GM12878 (cell line): Measurements from ENCODE around the gene MITF. TPM values are rescaled to one million over a fixed set of nuclear protein-coding genes. Genes with fewer than 3 reads are reported as not detected.

ENCODE experiments used
- ATAC-seq: fragments of 200-7000 bp; cut with Tn5 transposase; 3 replicates; pipeline ENCODE4 v1.9.1; 2020; ENCODE audit warnings: mild to moderate bottlenecking, moderate library complexity
- BruUV-seq: library from RNA; stranded (reverse); fragments of 400-500 nt; replicated peaks from 2 replicates; lab custom pipeline; 2021; lab: Mats Ljungman, UMichigan
- CTCF ChIA-PET: fragments of 300-600 bp; sonication (Branson Sonifier 250); formaldehyde crosslinking; extraction: SDS; loops from one replicate; lab custom pipeline; 2021; ENCODE audit warnings: inconsistent platforms; lab: Yijun Ruan, JAX
- POLR2A ChIA-PET: fragments of 350-600 bp; formaldehyde crosslinking; extraction: SDS; loops from one replicate; lab custom pipeline; 2021; ENCODE audit warnings: inconsistent platforms; lab: Charles Lee
- RAD21 ChIA-PET: fragments of 300-600 bp; sonication (Branson Sonifier 250); formaldehyde crosslinking; loops from one replicate; lab custom pipeline; 2023; ENCODE audit warnings: antibody characterized with exemption; ENCODE audit not compliant: unreplicated experiment; lab: Charles Lee
- SMC1A ChIA-PET: fragments of 300-600 bp; sonication (Branson Sonifier 250); formaldehyde crosslinking; loops from one replicate; lab custom pipeline; 2023; ENCODE audit not compliant: unreplicated experiment, uncharacterized antibody; lab: Charles Lee
- DNase-seq: peaks from one replicate; pipeline ENCODE4 v3.0.0-alpha.2; 2011; ENCODE audit warnings: low read depth, low spot score
- FAIRE-seq: peaks from 3 replicates; lab custom pipeline; 2011; peaks lifted over from hg19 to GRCh38; lab: Jason Lieb, UNC
- H2AFZ ChIP-seq: 2 replicates; pipeline ENCODE4 v1.6.0; 2011; ENCODE audit warnings: low read depth, low read length, control low read depth; ENCODE audit not compliant: control insufficient read depth
- H3K27ac ChIP-seq: 2 replicates; pipeline ENCODE4 v1.5.1; 2011; ENCODE audit warnings: control low read depth; ENCODE audit not compliant: control insufficient read depth, insufficient read depth
- H3K27me3 ChIP-seq, 2 experiments: replicated peaks in 1 of 2; 2 replicates each; pipeline versions ENCODE4 v1.6.0 to v1.6.1; 2011; ENCODE audit warnings: low read length in 1 of 2; ENCODE audit not compliant: control insufficient read depth in 2 of 2, insufficient read depth in 2 of 2
- H3K36me3 ChIP-seq, 2 experiments: 2 replicates each; pipeline ENCODE4 v1.5.1; 2011; ENCODE audit warnings: low read length in 1 of 2; ENCODE audit not compliant: control insufficient read depth in 2 of 2, insufficient read depth in 2 of 2
- H3K4me1 ChIP-seq: 2 replicates; pipeline ENCODE4 v1.6.1; 2011; ENCODE audit warnings: mild to moderate bottlenecking, low read length, moderate library complexity, mixed read lengths; ENCODE audit not compliant: control insufficient read depth, insufficient read depth
- H3K4me2 ChIP-seq: 2 replicates; pipeline ENCODE4 v1.6.0; 2011; ENCODE audit warnings: control low read depth; ENCODE audit not compliant: control insufficient read depth, insufficient read depth
- H3K4me3 ChIP-seq: fragments of 200-600 bp; sonication (generic); 2 replicates; pipeline ENCODE4 v1.5.1; 2016
- H3K79me2 ChIP-seq: 2 replicates; pipeline ENCODE4 v1.6.0; 2011; ENCODE audit warnings: low read length; ENCODE audit not compliant: control insufficient read depth, insufficient read depth
- H3K9ac ChIP-seq: 2 replicates; pipeline ENCODE4 v1.8.0; 2011; ENCODE audit warnings: low read length, control low read depth, mixed read lengths; ENCODE audit not compliant: control insufficient read depth, insufficient read depth
- H3K9me3 ChIP-seq: replicated peaks from 3 replicates; pipeline ENCODE4 v1.5.1; 2011; ENCODE audit warnings: mild to moderate bottlenecking, low read length; ENCODE audit not compliant: control insufficient read depth, insufficient read depth
- H4K20me1 ChIP-seq: 2 replicates; pipeline ENCODE4 v1.6.0; 2011; ENCODE audit not compliant: control insufficient read depth, insufficient read depth
- ATF7 ChIP-seq: fragments of 450-650 bp; IDR thresholded peaks from 2 replicates; pipeline ENCODE4 v1.6.1; 2016; ENCODE audit warnings: low read depth, mild to moderate bottlenecking
- CEBPB ChIP-seq, 2 experiments: fragments of 150-350 bp in 1 of 2; IDR thresholded peaks; 2 replicates each; pipeline ENCODE4 v1.6.1; 2012 to 2014; ENCODE audit warnings: low read depth in 2 of 2, low read length in 2 of 2, borderline replicate concordance in 1 of 2, inconsistent platforms in 1 of 2
- HDAC6 ChIP-seq: fragments of 200-600 bp; sonication (generic); IDR thresholded peaks from one replicate; pipeline ENCODE4 v1.8.0; 2017; ENCODE audit warnings: antibody characterized with exemption; ENCODE audit not compliant: unreplicated experiment
- KDM1A ChIP-seq: fragments of 200-600 bp; sonication (generic); IDR thresholded peaks from 2 replicates; pipeline ENCODE4 v1.6.1; 2016; ENCODE audit warnings: borderline replicate concordance
- SIN3A ChIP-seq: IDR thresholded peaks from 2 replicates; pipeline ENCODE4 v1.6.1; 2012; ENCODE audit warnings: low read depth, low read length, improper control_type of control experiment
- SMAD5 ChIP-seq: IDR thresholded peaks from 2 replicates; pipeline ENCODE4 v1.6.1; 2016; ENCODE audit warnings: antibody characterized with exemption, low read depth
- SREBF2 ChIP-seq: IDR thresholded peaks from 2 replicates; pipeline ENCODE4 v1.6.1; 2012; ENCODE audit warnings: mild to moderate bottlenecking, low read length
- ZBTB33 ChIP-seq: fragments of 450-650 bp; IDR thresholded peaks from 2 replicates; pipeline ENCODE4 v1.6.1; 2017; ENCODE audit warnings: mild to moderate bottlenecking
- ZNF207 ChIP-seq: fragments of 450-650 bp; IDR thresholded peaks from 2 replicates; pipeline ENCODE4 v1.6.1; 2014; ENCODE audit warnings: antibody characterized with exemption, mild to moderate bottlenecking, borderline replicate concordance
- ZNF24 ChIP-seq: fragments of 450-650 bp; IDR thresholded peaks from 2 replicates; pipeline ENCODE4 v1.6.1; 2017; ENCODE audit warnings: antibody characterized with exemption, mild to moderate bottlenecking
- ZNF274 ChIP-seq: IDR thresholded peaks from one replicate; pipeline ENCODE4 v1.8.0; 2011; ENCODE audit not compliant: insufficient read length, insufficient read depth
- WGBS: methylation state at CpG from one replicate; pipeline ENCODE4 v1.1.6; 2016; ENCODE audit warnings: low lambda C conversion rate; ENCODE audit not compliant: insufficient replicate concordance, insufficient coverage; ENCODE audit errors: missing lambda C conversion rate; 5-methylcytosine and 5-hydroxymethylcytosine counted together
- in situ Hi-C: fragments of 300-500 bp; cut with MboI; formaldehyde crosslinking; loops from 9 replicates; pipeline ENCODE4 v1.14.3; 2018; ENCODE audit warnings: mixed read lengths
- intact Hi-C: fragments of 100-400 bp; cut with micrococcal nuclease; formaldehyde crosslinking; loops from one replicate; pipeline ENCODE4 v1.14.2; 2022; ENCODE audit not compliant: unreplicated experiment
- polyA plus RNA-seq, 11 experiments: library from polyadenylated mRNA; depleted of rRNA in 4 of 11; unstranded in 6 of 11; stranded (reverse) in 5 of 11; fragments of >200 nt; fragmentation: Nextera tagmentation in 4 of 11; fragmentation: Illumina TruSeq in 1 of 11; extraction: Ambion mirVana in 4 of 11; extraction: Trizol in 1 of 11; gene quantifications; 1 replicate in 1 of 11; 2 replicates in 10 of 11; pipeline versions ENCODE4 v1.2.1 to v1.2.3, GENCODE V29; 2011 to 2016; ENCODE audit warnings: inconsistent platforms in 2 of 11, missing spikeins in 2 of 11, low read depth in 1 of 11
- total RNA-seq, 4 experiments: library from RNA; depleted of rRNA in 3 of 4; stranded (reverse); fragments of >200 nt in 3 of 4; fragmentation: Illumina TruSeq in 1 of 4; extraction: Trizol in 1 of 4; gene quantifications; 2 replicates each; pipeline versions ENCODE4 v1.2.1 to v1.2.3, GENCODE V29; 2013 to 2021
- TF ChIP-seq, protein P1 (sequence below): IDR thresholded peaks from 2 replicates; pipeline ENCODE4 v1.6.1; 2011; ENCODE audit warnings: mild to moderate bottlenecking, low read depth, low read length, moderate library complexity; ENCODE audit not compliant: insufficient replicate concordance

The MITF gene
- total and polyA plus RNA-seq, 10 of the 15 experiments (the other 5 are each of a cell fraction or from before 2014, with no cell fraction given), result under 0.01 to 0.90 (median 0.06) TPM; not detected in 3

DNA sequence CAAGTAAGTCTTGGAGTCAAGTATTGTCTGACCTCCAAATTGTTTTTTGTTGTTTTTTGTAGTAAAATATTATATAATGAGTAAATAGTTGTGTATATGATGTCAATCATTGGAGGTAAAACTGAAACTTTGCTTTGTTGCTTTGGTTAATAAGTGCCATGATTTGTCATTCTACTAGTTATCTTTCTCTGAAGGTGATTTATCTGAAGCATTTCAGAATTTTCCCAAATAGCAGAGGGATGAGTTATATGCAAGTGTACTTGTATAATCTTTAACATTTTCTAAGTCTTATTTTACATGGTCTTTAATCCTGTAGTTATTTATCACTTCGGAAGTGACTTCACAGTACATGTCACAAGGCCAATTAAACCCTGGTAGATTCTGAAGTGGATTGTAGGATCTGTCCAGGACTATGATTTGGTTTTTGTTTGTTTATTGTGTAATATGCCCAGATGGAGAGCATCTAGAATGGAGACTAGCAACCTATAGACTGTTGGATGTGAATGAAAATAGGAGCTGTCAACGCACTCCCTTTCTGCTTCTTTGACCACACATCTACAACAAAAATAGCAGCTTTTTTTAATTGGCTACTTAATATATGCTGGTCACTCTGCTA is 167.2 kb downstream of the MITF start:
- CTCF ChIA-PET, result no interaction called here
- RAD21 ChIA-PET, result no interaction called here

DNA sequence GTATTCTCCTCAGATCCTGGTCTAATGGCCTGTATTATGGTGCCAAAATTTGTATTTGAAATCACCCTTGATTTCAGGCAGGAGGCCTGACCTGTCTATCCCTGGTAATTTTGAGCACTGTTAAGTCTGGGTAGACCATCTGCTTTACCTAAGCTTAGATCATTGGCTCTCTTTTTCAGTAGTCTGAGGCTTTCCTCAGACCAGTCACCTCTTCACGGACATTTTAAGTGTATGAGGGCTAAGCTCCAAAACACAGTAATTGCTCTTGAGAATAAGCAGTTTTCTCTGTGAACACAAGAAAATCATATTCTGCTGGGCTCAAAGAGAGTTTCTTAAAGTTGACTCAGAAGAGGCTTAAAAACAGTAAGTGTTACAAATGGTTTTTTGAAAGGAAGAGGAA is 168.3 kb downstream of the MITF start:
- no peaks in the 10 kb centered on the region for H3K27me3 ChIP-seq
- H3K9ac ChIP-seq, result no peak overlapping the region
- SMC1A ChIA-PET, result no interaction called here
- CTCF ChIA-PET, result interaction anchor here (1.2 kb wide), 1 partner anchor 11 kb away, joined by 3 read pairs; no protein-coding TSS in a partner anchor
- H3K27ac ChIP-seq, result no peak overlapping the region
- no peaks in the 10 kb centered on the region for H3K36me3 ChIP-seq
- H3K4me3 ChIP-seq, result no peak overlapping the region
- POLR2A ChIA-PET, result no interaction called here
- H3K4me2 ChIP-seq, result no peak overlapping the region
- intact Hi-C loops, result no loop called here
- H4K20me1 ChIP-seq, result no peaks in the 10 kb centered on the region
- BruUV-seq, result no TSS peak
- H3K4me1 ChIP-seq, result no peaks in the 10 kb centered on the region
- WGBS, result 0% methylated on average over 1 of the region's 1 CpG
- no peak overlapping the region for H2AFZ ChIP-seq
- in situ Hi-C loops, result no loop called here
- ATAC-seq, result no peak
- DNase-seq, result no peak
- no peak for FAIRE-seq
- RAD21 ChIA-PET, result no interaction called here
- H3K9me3 ChIP-seq, result no peaks in the 10 kb centered on the region
- TF ChIP-seq, protein P1, sequence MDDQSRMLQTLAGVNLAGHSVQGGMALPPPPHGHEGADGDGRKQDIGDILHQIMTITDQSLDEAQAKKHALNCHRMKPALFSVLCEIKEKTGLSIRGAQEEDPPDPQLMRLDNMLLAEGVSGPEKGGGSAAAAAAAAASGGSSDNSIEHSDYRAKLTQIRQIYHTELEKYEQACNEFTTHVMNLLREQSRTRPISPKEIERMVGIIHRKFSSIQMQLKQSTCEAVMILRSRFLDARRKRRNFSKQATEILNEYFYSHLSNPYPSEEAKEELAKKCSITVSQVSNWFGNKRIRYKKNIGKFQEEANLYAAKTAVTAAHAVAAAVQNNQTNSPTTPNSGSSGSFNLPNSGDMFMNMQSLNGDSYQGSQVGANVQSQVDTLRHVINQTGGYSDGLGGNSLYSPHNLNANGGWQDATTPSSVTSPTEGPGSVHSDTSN, result no peak
- TF ChIP-seq ATF7, result no peak
- no peak for TF ChIP-seq HDAC6
- TF ChIP-seq ZNF274, result no peak
- TF ChIP-seq ZNF24, result no peak
- TF ChIP-seq ZBTB33, result no peak
- no peak for TF ChIP-seq SREBF2
- no peak for TF ChIP-seq CEBPB (IDR thresholded peaks at IDR 0.05; ENCODE audit: borderline replicate concordance in 1 of 2, low read depth in 2 of 2, low read length in 2 of 2)
- H3K79me2 ChIP-seq, result no peaks in the 10 kb centered on the region

More for the DNA sequence above, 167.2 kb downstream of the MITF start:
- Histone ChIP-seq H3K27ac (no peak overlapping the region), H3K9me3 (no peaks in the 10 kb centered on the region), H4K20me1 (no peaks in the 10 kb centered on the region), H3K27me3 (no peaks in the 10 kb centered on the region), H3K4me3 (no peak overlapping the region), H3K4me2 (no peak overlapping the region), H3K79me2 (no peaks in the 10 kb centered on the region), H3K4me1 (no peaks in the 10 kb centered on the region), H3K36me3 (no peaks in the 10 kb centered on the region), H3K9ac (no peak overlapping the region), H2AFZ (no peak overlapping the region)
- ChIA-PET SMC1A (no interaction called here), POLR2A (no interaction called here)
- WGBS, result 11% methylated on average over 2 of the region's 2 CpGs
- TF ChIP-seq SIN3A (no peak), KDM1A (no peak), ZNF207 (no peak), SMAD5 (no peak)
- FAIRE-seq, result no peak
- ATAC-seq, result no peak
- intact Hi-C loops, result no loop called here
- in situ Hi-C loops, result no loop called here
- DNase-seq, result no peak
- BruUV-seq, result no TSS peak
